Measurements from ENCODE around the gene SNX25.

DNA sequence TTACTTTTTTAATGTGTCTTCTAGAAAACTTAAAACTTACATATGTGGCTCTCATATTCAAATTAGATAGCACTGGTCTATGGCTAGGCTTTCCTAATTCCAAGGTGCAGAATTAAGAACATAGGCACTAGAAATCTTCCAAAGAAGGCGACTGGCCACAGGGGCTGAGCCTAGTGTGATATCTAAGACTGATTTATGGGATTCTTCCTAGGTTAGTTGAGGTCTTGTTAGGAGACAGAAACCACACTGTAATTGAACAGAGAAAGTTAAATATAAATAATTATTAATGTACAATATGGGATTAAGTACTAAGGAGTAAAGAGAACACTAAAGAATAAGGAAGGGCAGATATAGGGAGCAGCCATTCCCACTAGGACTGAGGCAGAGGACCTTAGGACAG is 48.3 kb downstream of the SNX25 start:
- TF ChIP-seq, protein P1, sequence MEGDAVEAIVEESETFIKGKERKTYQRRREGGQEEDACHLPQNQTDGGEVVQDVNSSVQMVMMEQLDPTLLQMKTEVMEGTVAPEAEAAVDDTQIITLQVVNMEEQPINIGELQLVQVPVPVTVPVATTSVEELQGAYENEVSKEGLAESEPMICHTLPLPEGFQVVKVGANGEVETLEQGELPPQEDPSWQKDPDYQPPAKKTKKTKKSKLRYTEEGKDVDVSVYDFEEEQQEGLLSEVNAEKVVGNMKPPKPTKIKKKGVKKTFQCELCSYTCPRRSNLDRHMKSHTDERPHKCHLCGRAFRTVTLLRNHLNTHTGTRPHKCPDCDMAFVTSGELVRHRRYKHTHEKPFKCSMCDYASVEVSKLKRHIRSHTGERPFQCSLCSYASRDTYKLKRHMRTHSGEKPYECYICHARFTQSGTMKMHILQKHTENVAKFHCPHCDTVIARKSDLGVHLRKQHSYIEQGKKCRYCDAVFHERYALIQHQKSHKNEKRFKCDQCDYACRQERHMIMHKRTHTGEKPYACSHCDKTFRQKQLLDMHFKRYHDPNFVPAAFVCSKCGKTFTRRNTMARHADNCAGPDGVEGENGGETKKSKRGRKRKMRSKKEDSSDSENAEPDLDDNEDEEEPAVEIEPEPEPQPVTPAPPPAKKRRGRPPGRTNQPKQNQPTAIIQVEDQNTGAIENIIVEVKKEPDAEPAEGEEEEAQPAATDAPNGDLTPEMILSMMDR (conservative IDR thresholded peaks at IDR 0.05; ENCODE audit: low read depth, low read length) = no peak
- no peak for TF ChIP-seq EZH2 (IDR thresholded peaks at IDR 0.05; ENCODE audit: low read length, unreplicated experiment)
- no peak for TF ChIP-seq EZH2phosphoT487 (IDR thresholded peaks at IDR 0.05; ENCODE audit: borderline replicate concordance, low read length)

Measured in PC-3 (cell line).